ENCODE results near the gene MLPH.

GRCh38 chr2:237569896-237570295, 82.8 kb downstream of the MLPH start:
- TF ChIP-seq MXI1 (IDR thresholded peaks at IDR 0.05; ENCODE audit: borderline replicate concordance, low read depth, low read length), result no peak
- no peak for TF ChIP-seq ZNF124 (CRISPR knock-in tag; IDR thresholded peaks at IDR 0.05)
- TF ChIP-seq EZH2 (conservative IDR thresholded peaks at IDR 0.05; ENCODE audit: low read depth, low read length), result no peak
- no peak for TF ChIP-seq MEIS1 (CRISPR knock-in tag; IDR thresholded peaks at IDR 0.05; ENCODE audit: borderline replicate concordance)
- no peak for TF ChIP-seq CTCF (CRISPR knock-in tag; IDR thresholded peaks at IDR 0.05)
- TF ChIP-seq SIN3A (IDR thresholded peaks at IDR 0.05; ENCODE audit: borderline replicate concordance, low read depth, low read length), result no peak
- TF ChIP-seq ZNF792 (CRISPR knock-in tag; IDR thresholded peaks at IDR 0.05), result no peak
- TF ChIP-seq TRIM24 (CRISPR knock-in tag; IDR thresholded peaks at IDR 0.05), result no peak
